B cell (primary cell): ENCODE data around the gene DHTKD1. TPM values are rescaled to one million over a fixed set of nuclear protein-coding genes. Genes with fewer than 3 reads are reported as not detected.
A peak's percentile ranks its signal among the peaks of the same experiment; 100 is the strongest.

Source experiments
- ATAC-seq: fragments of 200-7000 bp; cut with Tn5 transposase; one replicate; pipeline ENCODE4 v1.10.0; 2021; ENCODE audit warnings: low read depth, mild to moderate bottlenecking, moderate number of reproducible peaks, moderate library complexity
- CTCF ChIA-PET: fragments of 350-600 bp; sonication (Branson Sonifier 250); formaldehyde crosslinking; loops from one replicate; lab custom pipeline; 2021; ENCODE audit warnings: antibody characterized with exemption, inconsistent platforms; lab: Charles Lee
- POLR2A ChIA-PET: fragments of 350-600 bp; sonication (Branson Sonifier 250); formaldehyde crosslinking; loops from one replicate; lab custom pipeline; 2021; ENCODE audit warnings: antibody characterized with exemption; lab: Charles Lee
- DNase-seq: peaks from one replicate; pipeline ENCODE4 v3.0.0; 2013
- H2AFZ ChIP-seq: 2 replicates; pipeline ENCODE4 v1.6.1; 2012; ENCODE audit warnings: mild to moderate bottlenecking, low read depth, low read length; ENCODE audit not compliant: insufficient read depth, poor library complexity, severe bottlenecking
- H3K27ac ChIP-seq, 2 donors: 1 replicate in 1 of 2; 2 replicates in 1 of 2; pipeline ENCODE4 v1.5.1; 2012 to 2013; ENCODE audit warnings: low read length in 2 of 2, mild to moderate bottlenecking in 2 of 2, moderate library complexity in 1 of 2
- H3K27me3 ChIP-seq, 4 experiments: fragments of 200-600 bp in 1 of 4; sonication (generic) in 1 of 4; replicated peaks in 1 of 4; 1 replicate in 2 of 4; 2 replicates in 2 of 4; pipeline versions ENCODE4 v1.6.1 to v1.7.0; 2013 to 2016; ENCODE audit warnings: low read length in 3 of 4, mild to moderate bottlenecking in 2 of 4, mixed read lengths in 1 of 4, moderate library complexity in 1 of 4; ENCODE audit not compliant: insufficient read depth in 4 of 4, control insufficient read depth in 3 of 4; ENCODE audit errors: control extremely low read depth in 1 of 4
- H3K36me3 ChIP-seq, 2 experiments: replicated peaks in 1 of 2; 1 replicate in 1 of 2; 2 replicates in 1 of 2; pipeline versions ENCODE4 v1.6.1 to v1.7.1; 2013; ENCODE audit warnings: low read length in 1 of 2; ENCODE audit not compliant: insufficient read depth in 2 of 2, control insufficient read depth in 1 of 2; ENCODE audit errors: control extremely low read depth in 1 of 2, extremely low read depth in 1 of 2
- H3K4me1 ChIP-seq, 2 donors: fragments of 200-600 bp in 1 of 2; sonication (generic) in 1 of 2; 1 replicate in 1 of 2; 2 replicates in 1 of 2; pipeline versions ENCODE4 v1.5.1 to v1.6.1; 2013 to 2017; ENCODE audit warnings: low read length in 2 of 2; ENCODE audit not compliant: control insufficient read depth in 2 of 2, insufficient read depth in 2 of 2
- H3K4me2 ChIP-seq: replicated peaks from 2 replicates; pipeline ENCODE3; 2012; ENCODE audit warnings: mild to moderate bottlenecking, low read depth, low read length; ENCODE audit not compliant: poor library complexity, severe bottlenecking
- H3K4me3 ChIP-seq, 5 experiments: fragments of 200-600 bp in 1 of 5; sonication (generic) in 1 of 5; 1 replicate in 3 of 5; 2 replicates in 2 of 5; pipeline versions ENCODE4 v1.5.1 to v1.7.0; 2011 to 2016; ENCODE audit warnings: low read length in 4 of 5, mild to moderate bottlenecking in 4 of 5, low read depth in 2 of 5, control low read depth in 1 of 5, moderate library complexity in 1 of 5; ENCODE audit not compliant: insufficient read depth in 1 of 5; ENCODE audit errors: control extremely low read depth in 1 of 5, extremely low read depth in 1 of 5
- H3K79me2 ChIP-seq: fragments of 200-600 bp; sonication (generic); one replicate; pipeline ENCODE4 v1.6.0; 2016; ENCODE audit warnings: low read length; ENCODE audit not compliant: control insufficient read depth, insufficient read depth
- H3K9ac ChIP-seq: fragments of 200-600 bp; sonication (generic); 2 replicates; pipeline ENCODE4 v1.6.1; 2017; ENCODE audit warnings: mild to moderate bottlenecking, low read length, moderate library complexity
- H3K9me3 ChIP-seq, 3 donors: one replicate each; pipeline versions ENCODE4 v1.6.1 to v1.7.1; 2013; ENCODE audit warnings: low read length in 2 of 3; ENCODE audit not compliant: control insufficient read depth in 2 of 3, insufficient read depth in 1 of 3; ENCODE audit errors: control extremely low read depth in 1 of 3
- H4K20me1 ChIP-seq: 2 replicates; pipeline ENCODE4 v1.6.0; 2012; ENCODE audit warnings: mild to moderate bottlenecking, low read length; ENCODE audit not compliant: insufficient read depth, control insufficient read depth, poor library complexity, severe bottlenecking
- H3K27ac Mint-ChIP-seq: one replicate; pipeline ENCODE4 v1.8.0; 2021; ENCODE audit warnings: mixed read lengths
- H3K27me3 Mint-ChIP-seq: one replicate; pipeline ENCODE4 v1.8.0; 2021; ENCODE audit warnings: mixed read lengths
- H3K4me1 Mint-ChIP-seq: one replicate; pipeline ENCODE4 v1.8.0; 2021; ENCODE audit warnings: mixed read lengths
- H3K4me3 Mint-ChIP-seq: one replicate; pipeline ENCODE4 v1.8.0; 2021; ENCODE audit warnings: mixed read lengths
- H3K9me3 Mint-ChIP-seq: one replicate; pipeline ENCODE4 v1.8.0; 2022; ENCODE audit warnings: mixed read lengths; ENCODE audit not compliant: insufficient read depth
- CTCF ChIP-seq: fragments of 200-600 bp; IDR thresholded peaks from one replicate; pipeline ENCODE4 v1.8.0; 2022; ENCODE audit warnings: antibody characterized with exemption, mild to moderate bottlenecking
- EZH2 ChIP-seq: IDR thresholded peaks from 2 replicates; pipeline ENCODE4 v1.6.1; 2012; ENCODE audit warnings: borderline replicate concordance, low read depth, mild to moderate bottlenecking, moderate library complexity, low read length; ENCODE audit not compliant: insufficient read depth, poor library complexity, severe bottlenecking
- WGBS: methylation state at CpG from one replicate; pipeline ENCODE4 v1.1.5; 2013; ENCODE audit warnings: missing lambda C conversion rate; ENCODE audit not compliant: insufficient coverage; 5-methylcytosine and 5-hydroxymethylcytosine counted together
- intact Hi-C: fragments of 100-400 bp; cut with micrococcal nuclease; formaldehyde crosslinking; loops from one replicate; pipeline ENCODE4 v1.10.0; 2022
- polyA plus RNA-seq: library from polyadenylated mRNA; depleted of rRNA; stranded (reverse); fragments of >200 nt; gene quantifications from 2 replicates; pipeline ENCODE4 v1.2.3, GENCODE V29; 2012
- total RNA-seq, 2 donors: library from RNA; stranded (reverse); fragments of 120-200 nt in 1 of 2; gene quantifications; 1 replicate in 1 of 2; 2 replicates in 1 of 2; pipeline versions ENCODE4 v1.2.3 to v1.2.4, GENCODE V29; 2013 to 2022

The DHTKD1 gene
- total and polyA plus RNA-seq, 2 donors (not counting 1 experiment from before 2014, with no cell fraction given), result 22.7 to 72.3 TPM

- no peak overlapping the region for H3K4me3 ChIP-seq
- ChIA-PET CTCF (no interaction called here), POLR2A (no interaction called here)
- TF ChIP-seq EZH2 (no peak), CTCF (no peak)
- H3K27me3 Mint-ChIP-seq, result no peaks in the 10 kb centered on the region
- H3K36me3 ChIP-seq, result peaks cover 4 to 56% of the 10 kb centered on the region in 2 experiments
- peak overlapping the region in 1 of 2 donors; percentile 70 for H3K27ac ChIP-seq
- H2AFZ ChIP-seq, result no peak overlapping the region
- no peaks in the 10 kb centered on the region for H4K20me1 ChIP-seq
- 87% methylated on average over 2 of the region's 2 CpGs for WGBS
- DNase-seq (no peak), ATAC-seq (no peak)
- H3K27ac Mint-ChIP-seq, result no peak overlapping the region
- H3K79me2 ChIP-seq, result peaks cover 14% of the 10 kb centered on the region
- intact Hi-C loops, result no loop called here
- no peak overlapping the region for H3K9ac ChIP-seq
- peaks cover 17 to 23% of the 10 kb centered on the region in 2 donors for H3K4me1 ChIP-seq
- no peaks in the 10 kb centered on the region for H3K9me3 Mint-ChIP-seq
- peaks cover 17% of the 10 kb centered on the region for H3K4me1 Mint-ChIP-seq
- H3K4me2 ChIP-seq, result no peak overlapping the region
- H3K4me3 Mint-ChIP-seq, result no peak overlapping the region
- H3K9me3 ChIP-seq, result no peaks in the 10 kb centered on the region
- H3K27me3 ChIP-seq, result no peaks in the 10 kb centered on the region
Measured at GRCh38 chr10:12113627-12114026, 44.9 kb downstream of the DHTKD1 start.

- H3K4me3 ChIP-seq, result no peak overlapping the region
- WGBS, result no CpG with 5 or more reads among the region's 4 CpGs
- peak overlapping the region; percentile 52 for H3K4me2 ChIP-seq
- Mint-ChIP-seq H3K27me3 (no peaks in the 10 kb centered on the region), H3K9me3 (no peaks in the 10 kb centered on the region), H3K4me1 (peaks cover 24% of the 10 kb centered on the region), H3K27ac (peak overlapping the region; percentile 60), H3K4me3 (no peak overlapping the region)
- peak overlapping the region; percentile 88 to 90 for H3K27ac ChIP-seq
- no peak for TF ChIP-seq EZH2
- no peak for TF ChIP-seq CTCF
- H3K27me3 ChIP-seq, result no peaks in the 10 kb centered on the region
- ChIA-PET CTCF (interaction anchor here (0.6 to 1.0 kb wide), 2 partner anchors 9 to 454 kb away, joined by 3 to 4 read pairs; no protein-coding TSS in a partner anchor), POLR2A (interaction anchor here (0.6 kb wide), 1 partner anchor 66 kb away, joined by 9 read pairs; no protein-coding TSS in a partner anchor)
- peaks cover 9% of the 10 kb centered on the region for H3K79me2 ChIP-seq
- intact Hi-C loops, result no loop called here
- DNase-seq (peak; percentile 15), ATAC-seq (no peak)
- H3K36me3 ChIP-seq, result peaks cover 10 to 54% of the 10 kb centered on the region in 2 experiments
- peaks cover 19 to 24% of the 10 kb centered on the region in 2 donors for H3K4me1 ChIP-seq
- H4K20me1 ChIP-seq, result no peaks in the 10 kb centered on the region
- H2AFZ ChIP-seq, result no peak overlapping the region
- no peaks in the 10 kb centered on the region for H3K9me3 ChIP-seq
- H3K9ac ChIP-seq, result no peak overlapping the region
Measured at GRCh38 chr10:12121673-12122072, 52.9 kb downstream of the DHTKD1 start.
